AML-193 (cell line): Measurements from ENCODE around the gene CNTN5.

ENCODE experiments used
- DNase-seq, 2 experiments: peaks; one replicate each; lab custom pipeline; 2025; lab: John Stamatoyannopoulos, UW

Gene CNTN5

DNA sequence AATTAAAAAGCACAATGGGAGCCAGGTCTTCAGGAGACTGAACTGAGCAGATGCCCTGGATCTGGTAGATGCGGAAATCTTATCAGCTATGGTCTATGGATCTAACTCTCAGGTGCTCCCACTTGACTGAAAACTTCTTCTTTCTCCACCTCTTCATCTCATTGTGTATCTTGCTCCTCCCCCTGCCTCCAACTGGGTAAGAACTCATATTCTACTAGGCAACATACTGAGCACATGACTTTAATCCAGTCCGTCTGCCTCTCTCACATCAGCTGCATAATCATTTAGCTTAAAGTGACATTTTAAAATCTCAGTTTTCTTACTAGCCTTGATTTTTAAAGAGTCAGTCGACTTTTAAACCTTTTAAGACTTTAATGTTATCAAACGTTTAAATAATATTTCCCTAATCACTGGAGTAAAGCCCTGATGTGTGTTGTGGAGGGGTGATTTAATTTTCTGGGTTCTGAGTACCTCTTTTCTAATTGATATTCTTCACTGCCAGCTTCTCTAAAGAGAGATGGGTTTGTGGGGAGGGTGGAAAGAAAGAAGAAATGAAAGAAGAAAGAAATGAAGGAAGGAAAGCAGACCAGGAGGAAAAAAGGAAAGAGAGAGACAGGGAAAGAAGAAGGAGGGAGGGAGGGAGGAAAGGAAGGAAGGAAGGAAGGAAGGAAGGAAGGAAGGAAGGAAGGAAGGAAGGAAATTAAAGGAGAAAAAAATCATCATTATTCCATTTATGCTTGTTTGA lies 1073.5 kb downstream of the CNTN5 start:
- no peak for DNase-seq

GRCh38 chr11:100095809-100096208 lies 1075.1 kb downstream of the CNTN5 start:
- DNase-seq = no peak

DNA sequence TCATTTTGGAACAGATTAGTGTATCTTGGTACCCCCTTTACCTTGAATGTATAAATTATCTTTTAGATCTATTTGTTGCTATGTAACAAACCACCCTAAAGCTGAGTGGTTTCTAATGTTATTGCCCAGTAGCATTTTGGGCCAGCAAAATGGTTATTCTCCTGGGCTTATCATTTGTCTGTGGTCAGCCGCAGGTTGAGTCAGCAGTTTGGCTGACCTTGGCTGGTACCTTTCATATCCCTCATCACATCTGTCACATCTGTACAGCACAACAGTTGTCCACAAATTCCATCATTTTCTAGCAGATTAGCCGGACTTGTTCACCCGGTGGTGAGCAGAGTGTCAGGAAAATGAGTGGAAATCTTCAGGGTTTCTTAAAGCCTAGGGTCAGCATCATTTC lies 1077.8 kb downstream of the CNTN5 start:
- DNase-seq = no peak

DNA sequence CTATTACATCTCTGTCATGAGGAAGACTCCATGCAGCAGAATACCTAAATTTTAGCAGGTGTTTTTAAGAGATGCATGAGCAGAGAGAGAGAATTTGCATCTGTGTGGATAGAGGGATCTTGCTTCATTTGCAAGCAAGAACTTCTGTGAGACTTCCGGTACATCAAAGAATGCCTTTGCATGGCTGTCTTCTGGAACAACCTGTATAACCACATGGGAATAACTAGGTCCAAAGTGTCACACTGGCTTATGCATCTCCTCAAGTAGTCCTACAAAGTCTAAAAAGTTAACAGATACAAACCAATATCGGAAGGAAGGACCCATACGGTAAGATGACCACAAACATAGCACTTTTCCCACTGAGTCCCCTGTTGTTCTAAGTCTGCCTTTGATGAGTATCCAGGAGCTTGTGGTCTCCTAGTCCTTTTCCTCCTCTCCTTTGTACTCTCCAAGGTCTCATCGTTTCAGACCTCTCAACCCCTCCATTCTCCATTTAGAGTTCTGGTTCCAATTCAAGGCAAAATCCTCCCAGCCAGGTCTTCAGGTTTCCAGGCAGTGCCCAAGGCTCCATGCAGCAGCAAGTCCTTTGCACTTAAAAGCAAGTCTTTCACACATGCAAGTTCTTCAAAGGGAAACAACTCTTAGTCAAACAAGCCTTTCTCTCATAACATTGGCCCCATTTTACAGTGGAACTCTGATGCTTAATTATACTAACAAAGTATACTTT lies 1084.7 kb downstream of the CNTN5 start:
- DNase-seq = no peak

DNA sequence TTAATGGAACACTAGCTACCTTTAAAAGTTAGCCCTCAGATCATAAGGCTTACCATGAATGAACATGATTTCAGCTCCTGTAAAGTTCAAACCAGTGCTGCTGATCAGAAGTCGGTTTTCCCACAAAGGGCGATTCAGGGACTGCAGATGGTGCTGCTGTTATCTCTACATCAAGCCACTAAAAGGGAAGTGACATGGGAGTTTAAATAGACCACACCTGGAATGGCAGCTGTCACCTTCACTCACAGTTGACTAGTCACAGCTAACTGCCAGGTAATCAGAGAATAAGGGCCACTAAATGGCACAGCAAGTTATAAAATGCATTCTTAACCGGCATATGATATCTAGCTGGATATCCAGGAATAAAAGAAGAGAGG lies 1085.2 kb downstream of the CNTN5 start:
- DNase-seq = no peak

- no peak for DNase-seq
Measured at GRCh38 chr11:100119176-100119575, 1098.4 kb downstream of the CNTN5 start.

DNA sequence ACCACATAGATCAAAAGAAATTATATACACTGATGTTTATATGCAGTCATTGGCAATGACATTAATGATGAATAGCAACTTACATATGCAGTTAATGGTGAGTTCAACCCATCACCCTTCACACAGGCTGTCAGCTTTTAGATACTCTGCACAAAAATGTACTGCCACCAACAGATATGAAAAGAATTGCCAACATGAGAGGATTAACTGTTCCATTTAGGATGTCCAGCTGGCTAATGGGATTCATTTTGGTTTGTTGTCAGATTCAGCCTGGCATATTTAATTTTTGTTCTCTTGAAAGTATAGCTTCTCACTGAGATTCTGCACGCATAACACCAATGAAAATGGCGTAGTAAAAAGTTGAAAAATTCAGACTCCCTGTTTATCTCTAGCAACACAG lies 1112.4 kb downstream of the CNTN5 start:
- no peak for DNase-seq

DNA sequence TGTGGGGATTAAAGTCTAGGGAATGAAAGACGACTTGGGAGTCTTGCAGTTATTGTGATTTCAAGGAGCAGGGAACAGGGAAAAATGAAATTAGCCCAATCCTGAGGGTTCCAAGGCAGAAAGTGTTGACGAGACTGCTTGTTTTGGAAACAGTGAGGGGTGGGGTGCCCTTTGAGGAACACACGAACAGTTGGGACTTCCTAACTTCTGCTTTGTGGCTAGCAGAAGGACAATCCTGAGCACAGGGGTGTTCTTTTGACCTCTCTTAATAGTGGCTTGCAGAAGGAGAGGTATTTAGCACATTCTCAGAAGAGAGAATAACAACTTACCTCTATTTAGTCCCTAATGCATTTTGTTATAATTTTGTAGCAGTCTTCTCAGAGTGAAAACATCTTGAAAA lies 1120.5 kb downstream of the CNTN5 start:
- DNase-seq = no peak

DNA sequence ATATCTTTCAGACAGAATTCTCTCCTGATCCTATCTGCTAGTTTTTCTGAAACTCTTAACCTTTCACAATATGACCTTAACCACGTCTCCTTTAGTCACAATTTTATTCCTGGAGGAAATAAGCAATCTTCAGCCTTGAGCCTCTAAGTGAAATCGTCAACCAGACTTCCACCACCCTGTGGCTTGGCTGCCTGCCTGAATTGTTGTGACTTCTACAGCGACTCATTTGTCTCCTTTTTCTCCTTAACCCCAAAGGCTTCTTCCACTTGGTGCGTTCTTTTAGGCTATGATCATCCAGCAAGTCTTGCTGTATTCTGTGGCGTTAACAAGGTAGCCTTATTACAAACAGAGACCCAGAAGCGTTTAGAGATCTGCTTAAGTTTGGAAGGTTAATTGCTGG lies 1131.2 kb downstream of the CNTN5 start:
- no peak for DNase-seq

- DNase-seq = no peak
Measured at GRCh38 chr11:100152766-100153165, 1132.0 kb downstream of the CNTN5 start.

GRCh38 chr11:100163471-100163870 lies 1142.7 kb downstream of the CNTN5 start:
- no peak for DNase-seq

DNA sequence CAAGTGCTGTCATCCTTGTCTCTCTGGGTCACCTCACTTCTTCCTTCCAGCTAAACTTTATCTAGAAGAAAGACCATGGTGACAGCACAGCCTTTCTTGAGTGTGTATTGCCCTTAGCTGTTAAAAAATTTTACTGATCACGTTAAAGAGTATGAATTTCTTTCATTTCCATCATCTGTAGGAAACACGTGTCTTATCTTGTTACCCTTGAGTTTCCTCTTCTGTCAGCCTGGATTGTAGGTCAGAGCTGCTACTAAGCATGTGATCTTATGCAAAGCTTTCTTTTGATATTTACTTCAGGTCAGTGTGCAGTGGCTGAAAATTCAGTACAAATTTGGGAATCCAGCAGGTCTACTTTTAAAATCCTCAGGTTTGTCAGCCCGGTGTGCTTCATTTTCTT lies 1154.1 kb downstream of the CNTN5 start:
- DNase-seq = no peak

DNA sequence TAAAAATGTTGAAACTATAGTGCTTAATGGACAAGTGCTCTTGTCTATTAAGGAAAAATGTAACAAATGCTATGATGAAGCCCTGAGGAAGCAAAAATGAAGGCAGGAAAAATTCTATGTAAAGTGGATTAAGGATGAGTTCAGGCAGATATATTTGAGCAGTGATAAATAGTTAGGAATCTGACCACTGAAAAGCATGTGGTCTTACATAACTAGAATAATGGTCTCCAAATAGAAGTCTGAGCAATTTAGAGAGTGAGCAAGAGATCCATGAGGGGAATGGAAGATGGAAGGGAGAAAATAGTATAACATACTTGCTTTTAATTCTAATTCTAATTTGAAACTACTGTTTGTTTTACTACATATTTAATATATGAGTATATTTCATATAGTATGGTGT lies 1155.7 kb downstream of the CNTN5 start:
- no peak for DNase-seq

DNA sequence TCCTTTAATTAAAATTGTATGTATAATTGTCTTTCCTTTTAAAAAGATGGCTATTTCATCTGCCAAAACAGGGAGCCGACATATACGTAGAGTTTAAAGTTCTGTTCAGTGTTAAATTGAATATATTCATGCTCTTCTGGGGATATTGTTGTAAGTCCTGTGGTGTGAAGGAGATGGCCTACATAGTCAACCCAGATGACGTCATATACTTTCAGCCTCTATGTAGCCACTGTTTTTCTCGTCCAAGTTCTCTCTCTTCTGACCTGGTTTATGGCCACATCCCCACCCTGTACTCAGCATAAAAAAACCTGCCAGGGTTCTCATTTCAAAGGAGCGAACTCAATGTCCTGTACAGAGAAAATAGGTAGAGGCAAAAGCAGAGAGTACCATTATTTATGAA lies 1156.9 kb downstream of the CNTN5 start:
- no peak for DNase-seq

DNA sequence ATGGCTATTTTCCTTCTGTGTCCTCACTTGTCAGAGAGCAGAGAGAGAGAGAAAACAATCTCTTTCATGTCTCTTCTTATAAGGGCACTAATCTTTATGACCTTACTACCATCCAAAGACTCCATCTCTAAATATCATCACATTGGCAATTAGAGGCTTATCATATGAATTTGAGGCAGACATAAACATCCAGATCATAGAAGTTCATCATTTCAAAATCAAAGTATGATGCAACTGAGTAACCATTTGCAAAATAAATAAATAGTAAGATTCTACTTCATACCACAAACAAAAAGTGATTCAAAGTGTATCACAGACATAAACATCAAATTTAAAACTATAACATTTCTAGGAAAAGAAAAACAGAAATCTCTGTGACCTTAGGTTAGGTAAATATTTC lies 1161.6 kb downstream of the CNTN5 start:
- no peak for DNase-seq

DNA sequence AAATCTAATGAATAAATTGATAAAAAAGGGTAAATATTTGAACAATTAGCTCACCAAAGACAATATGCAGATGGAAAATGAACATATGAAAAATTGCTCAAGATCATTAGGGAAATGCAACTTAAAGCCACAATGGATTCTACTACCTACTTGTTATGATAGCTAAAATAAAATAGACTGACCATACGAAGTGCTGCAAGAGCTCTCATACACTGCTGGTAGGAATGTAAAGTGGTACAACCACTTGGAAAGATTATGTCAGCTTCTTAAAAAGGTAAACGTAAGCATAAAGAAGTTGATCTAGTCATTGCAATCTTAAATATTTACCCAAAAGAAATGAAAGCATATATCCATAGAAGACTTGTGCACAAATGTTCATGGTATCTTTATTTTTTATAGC lies 1162.2 kb downstream of the CNTN5 start:
- DNase-seq = no peak

GRCh38 chr11:100185588-100185987 lies 1164.8 kb downstream of the CNTN5 start:
- DNase-seq = no peak

- no peak for DNase-seq
Measured at GRCh38 chr11:100188137-100188783, 1167.5 kb downstream of the CNTN5 start.

- no peak for DNase-seq
Measured at GRCh38 chr11:100190395-100190794, 1169.6 kb downstream of the CNTN5 start.

DNA sequence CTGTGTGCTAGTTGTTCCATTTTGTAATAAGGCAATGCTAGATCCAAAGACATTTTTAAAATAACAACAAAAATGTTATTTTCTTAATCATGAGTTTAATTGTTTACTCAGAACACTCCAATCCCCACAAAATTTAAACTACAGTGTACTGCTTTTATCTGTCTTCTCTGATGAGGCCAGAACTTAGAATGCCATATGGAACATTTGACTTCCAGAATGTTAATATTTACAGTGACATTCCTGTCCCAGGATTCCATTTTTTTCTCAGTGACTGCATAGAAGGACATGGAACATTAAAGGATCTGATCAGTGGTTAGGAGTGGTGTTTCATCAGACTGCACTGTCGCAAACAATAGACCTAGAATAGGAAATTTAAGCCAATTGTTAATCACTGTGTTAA lies 1171.4 kb downstream of the CNTN5 start:
- DNase-seq = no peak

DNA sequence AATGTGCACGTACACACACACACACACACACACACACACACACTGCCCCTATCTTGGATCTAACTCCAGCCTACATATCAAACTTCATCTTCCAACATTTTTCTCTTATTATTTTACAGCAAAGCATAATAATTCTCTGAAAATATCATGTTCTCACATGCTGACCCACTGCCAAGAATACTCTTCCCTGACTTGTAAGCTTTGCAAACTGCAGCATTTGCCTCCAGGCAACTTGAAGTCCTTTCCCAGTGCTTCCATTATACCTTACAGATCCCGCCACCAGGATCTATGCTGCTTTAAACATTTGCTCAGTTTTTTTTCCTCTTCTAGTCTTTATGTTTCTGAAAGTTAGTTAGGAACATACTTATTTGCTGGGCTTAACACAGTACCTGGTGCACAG lies 1183.0 kb downstream of the CNTN5 start:
- DNase-seq = no peak

DNA sequence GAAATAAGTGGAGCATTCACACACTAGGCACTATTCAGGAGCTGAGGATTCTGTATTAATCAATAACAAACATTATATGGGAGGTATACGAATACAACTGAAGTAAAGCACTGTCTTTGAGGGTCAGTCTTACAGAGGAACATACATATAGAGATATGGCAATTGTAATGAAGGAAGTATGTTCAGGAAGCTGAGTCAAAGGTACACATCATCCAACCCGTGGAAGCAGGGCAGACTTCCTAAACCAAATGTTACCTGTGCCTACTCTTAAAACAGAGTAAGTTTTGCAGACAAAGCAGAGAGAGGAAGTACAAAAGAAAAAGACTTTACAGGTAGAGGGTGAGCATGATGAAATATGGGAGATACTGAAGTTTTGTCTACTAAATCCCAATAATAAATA lies 1185.2 kb downstream of the CNTN5 start:
- DNase-seq = no peak

DNA sequence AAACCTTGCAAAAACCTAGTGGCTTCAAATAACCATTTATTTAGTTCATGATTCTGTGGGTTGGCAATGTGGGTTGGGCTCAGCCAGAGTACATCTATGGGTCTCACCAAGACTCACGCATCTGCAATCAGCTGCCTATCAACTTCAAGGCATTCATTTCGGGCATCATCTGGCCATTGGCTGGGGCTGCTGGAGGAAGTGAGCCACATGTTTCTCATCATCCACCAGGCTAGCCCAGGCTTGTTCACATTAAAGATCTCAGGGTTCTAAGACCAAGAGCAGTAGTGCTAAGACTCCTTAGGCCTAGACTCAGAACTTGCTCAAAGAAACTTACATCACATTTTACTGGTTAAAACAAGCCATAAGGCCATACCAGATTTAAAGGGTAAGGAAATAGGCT lies 1187.5 kb downstream of the CNTN5 start:
- DNase-seq = no peak
